GM18520 (cell line): ENCODE measurements around the gene WIZ.

ENCODE experiments used
- ATAC-seq: cut with Tn5 transposase; IDR thresholded peaks from one replicate; pipeline ENCODE4 v1.9.1; 2021; ENCODE audit not compliant: unreplicated experiment

The WIZ gene

GRCh38 chr19:15379999-15380647 is 69.6 kb downstream of the WIZ start:
- peak; percentile 6 for ATAC-seq

GRCh38 chr19:15379083-15379998 is 70.4 kb downstream of the WIZ start, which contains the start of gene AKAP8:
TSS of gene AKAP8 (minus strand) at chr19:15379787. CDS start at chr19:15379731, 56 bp downstream.
- ATAC-seq: peak; percentile 76

GRCh38 chr19:15378534-15379082 is 71.1 kb downstream of the WIZ start:
- no peak for ATAC-seq

- no peak for ATAC-seq
These were observed 74.8 kb downstream of the WIZ start for GRCh38 chr19:15374796-15375440.

GRCh38 chr19:15374105-15374651 is 75.6 kb downstream of the WIZ start:
- no peak for ATAC-seq

- no peak for ATAC-seq
These were observed 76.1 kb downstream of the WIZ start for GRCh38 chr19:15373644-15374043.

- no peak for ATAC-seq
These were observed 76.9 kb downstream of the WIZ start for GRCh38 chr19:15372891-15373301.

GRCh38 chr19:15372470-15372869 is 77.3 kb downstream of the WIZ start:
- ATAC-seq: no peak

GRCh38 chr19:15371786-15372380 is 77.9 kb downstream of the WIZ start:
- ATAC-seq: no peak

- ATAC-seq: no peak
These were observed 78.6 kb downstream of the WIZ start for GRCh38 chr19:15371119-15371518.
